H1 (cell line): Measurements from ENCODE around the gene SATB2. TPM values are rescaled to one million over a fixed set of nuclear protein-coding genes. Genes with fewer than 3 reads are reported as not detected.

ENCODE experiments used
- CBX5 ChIP-seq: fragments of 300-800, 300-1000 bp; sonication (generic); IDR thresholded peaks from 2 replicates; pipeline ENCODE4 v1.7.1; 2016; ENCODE audit warnings: antibody characterized with exemption, low read length, low read depth
- USF2 ChIP-seq: IDR thresholded peaks from 2 replicates; pipeline ENCODE4 v1.6.1; 2011; ENCODE audit warnings: low read length, improper control_type of control experiment
- polyA plus RNA-seq, 7 experiments: library from polyadenylated mRNA; depleted of rRNA in 3 of 7; stranded (reverse) in 5 of 7; unstranded in 2 of 7; fragments of >200 nt in 5 of 7; fragments of 200-250 nt in 2 of 7; gene quantifications; 1 replicate in 5 of 7; 2 replicates in 1 of 7; 4 replicates in 1 of 7; pipeline versions ENCODE4 v1.2.1 to v1.2.3, GENCODE V29; 2011 to 2013; ENCODE audit warnings: missing spikeins in 2 of 7, mixed read lengths in 2 of 7
- total RNA-seq: library from RNA; stranded (reverse); fragmentation: NEBNext Ultra II Directional; extraction: Animal tissue kit (Norgen Biotek cat#: 25700); gene quantifications from 2 replicates; pipeline ENCODE4 v1.2.1, GENCODE V29; 2021

The SATB2 gene
- total and polyA plus RNA-seq, 2 of the 8 experiments (the other 6 are each of a cell fraction or from before 2014, with no cell fraction given), result 1.3 to 5.7 TPM

- TF ChIP-seq USF2 (no peak), CBX5 (no peak)
These were observed 149.2 kb downstream of the SATB2 start (continued) for GRCh38 chr2:199308567-199308966.
